ENCODE results near the gene SLC5A11.

Gene SLC5A11

GRCh38 chr16:24826817-24827566, 18.8 kb upstream of the SLC5A11 start:
- CTCF ChIA-PET = no interaction called here
- TF ChIP-seq ARNT (IDR thresholded peaks at IDR 0.05) = no peak
- TF ChIP-seq ELF4 (IDR thresholded peaks at IDR 0.05) = no peak
- TF ChIP-seq TARDBP (IDR thresholded peaks at IDR 0.05) = no peak
- TF ChIP-seq L3MBTL2 (conservative IDR thresholded peaks at IDR 0.05) = no peak
- TF ChIP-seq FOXM1 (IDR thresholded peaks at IDR 0.05; ENCODE audit: borderline replicate concordance) = no peak
- TF ChIP-seq CTBP1 (IDR thresholded peaks at IDR 0.05; ENCODE audit: borderline replicate concordance) = no peak
- TF ChIP-seq FOXK2 (IDR thresholded peaks at IDR 0.05) = no peak
- TF ChIP-seq SUZ12 (IDR thresholded peaks at IDR 0.05) = no peak
- no peak for DNase-seq (ENCODE audit: extremely low spot score)
- POLR2A ChIA-PET = no interaction called here

- POLR2A ChIA-PET = no interaction called here
- TF ChIP-seq BHLHE40 (IDR thresholded peaks at IDR 0.05; ENCODE audit: borderline replicate concordance) (no peak), CTBP1 (IDR thresholded peaks at IDR 0.05; ENCODE audit: borderline replicate concordance) (no peak), SUZ12 (IDR thresholded peaks at IDR 0.05) (no peak), SP1 (IDR thresholded peaks at IDR 0.05) (no peak), FOXA1 (IDR thresholded peaks at IDR 0.05) (no peak), ZNF384 (IDR thresholded peaks at IDR 0.05) (no peak), HDGF (IDR thresholded peaks at IDR 0.05; ENCODE audit: borderline replicate concordance) (no peak), LEF1 (IDR thresholded peaks at IDR 0.05; ENCODE audit: borderline replicate concordance) (no peak), ELF4 (IDR thresholded peaks at IDR 0.05) (no peak)
- DNase-seq (ENCODE audit: extremely low spot score) = no peak
- CTCF ChIA-PET = no interaction called here
Measured at GRCh38 chr16:24829153-24829552, 16.6 kb upstream of the SLC5A11 start.

GRCh38 chr16:24833352-24833751, 12.4 kb upstream of the SLC5A11 start:
- ChIA-PET CTCF (no interaction called here), POLR2A (no interaction called here)
- no peak for DNase-seq (ENCODE audit: extremely low spot score)
- no peak for TF ChIP-seq NFRKB (IDR thresholded peaks at IDR 0.05)
- TF ChIP-seq BHLHE40 (IDR thresholded peaks at IDR 0.05; ENCODE audit: borderline replicate concordance) = no peak
- no peak for TF ChIP-seq HDGF (IDR thresholded peaks at IDR 0.05; ENCODE audit: borderline replicate concordance)
- TF ChIP-seq PKNOX1 (IDR thresholded peaks at IDR 0.05) = no peak
- no peak for TF ChIP-seq CTBP1 (IDR thresholded peaks at IDR 0.05; ENCODE audit: borderline replicate concordance)
- no peak for TF ChIP-seq L3MBTL2 (conservative IDR thresholded peaks at IDR 0.05)
- TF ChIP-seq TARDBP (IDR thresholded peaks at IDR 0.05) = no peak
- TF ChIP-seq ZNF384 (IDR thresholded peaks at IDR 0.05) = no peak
- no peak for TF ChIP-seq SUZ12 (IDR thresholded peaks at IDR 0.05)
- TF ChIP-seq FOXM1 (IDR thresholded peaks at IDR 0.05; ENCODE audit: borderline replicate concordance) = no peak
- TF ChIP-seq SP1 (IDR thresholded peaks at IDR 0.05) = no peak
- TF ChIP-seq LEF1 (IDR thresholded peaks at IDR 0.05; ENCODE audit: borderline replicate concordance) = no peak
- TF ChIP-seq ELF4 (IDR thresholded peaks at IDR 0.05) = no peak
- TF ChIP-seq FOXA1 (IDR thresholded peaks at IDR 0.05) = no peak
- TF ChIP-seq ARNT (IDR thresholded peaks at IDR 0.05) = no peak

GRCh38 chr16:24834459-24835335, 11.1 kb upstream of the SLC5A11 start:
- TF ChIP-seq SUZ12 (IDR thresholded peaks at IDR 0.05) (no peak), SP1 (IDR thresholded peaks at IDR 0.05) (no peak), LEF1 (IDR thresholded peaks at IDR 0.05; ENCODE audit: borderline replicate concordance) (no peak), ZNF384 (IDR thresholded peaks at IDR 0.05) (no peak), TARDBP (IDR thresholded peaks at IDR 0.05) (no peak), FOXK2 (IDR thresholded peaks at IDR 0.05) (no peak), NFRKB (IDR thresholded peaks at IDR 0.05) (no peak), L3MBTL2 (conservative IDR thresholded peaks at IDR 0.05) (no peak), ELF4 (IDR thresholded peaks at IDR 0.05) (no peak), FOXA1 (IDR thresholded peaks at IDR 0.05) (no peak), PKNOX1 (IDR thresholded peaks at IDR 0.05) (no peak), ARNT (IDR thresholded peaks at IDR 0.05) (no peak), HDGF (IDR thresholded peaks at IDR 0.05; ENCODE audit: borderline replicate concordance) (no peak), CTBP1 (IDR thresholded peaks at IDR 0.05; ENCODE audit: borderline replicate concordance) (no peak), FOXM1 (IDR thresholded peaks at IDR 0.05; ENCODE audit: borderline replicate concordance) (no peak), BHLHE40 (IDR thresholded peaks at IDR 0.05; ENCODE audit: borderline replicate concordance) (no peak)
- peak; percentile 47 for DNase-seq (ENCODE audit: extremely low spot score)
- POLR2A ChIA-PET = no interaction called here
- CTCF ChIA-PET = interaction anchor here (0.9 kb wide), 1 partner anchor 391 kb away, joined by 3 read pairs; no protein-coding TSS in a partner anchor

- TF ChIP-seq FOXK2 (IDR thresholded peaks at IDR 0.05) (no peak), ARNT (IDR thresholded peaks at IDR 0.05) (no peak), SUZ12 (IDR thresholded peaks at IDR 0.05) (no peak), BHLHE40 (IDR thresholded peaks at IDR 0.05; ENCODE audit: borderline replicate concordance) (no peak), FOXA1 (IDR thresholded peaks at IDR 0.05) (no peak), HDGF (IDR thresholded peaks at IDR 0.05; ENCODE audit: borderline replicate concordance) (no peak), LEF1 (IDR thresholded peaks at IDR 0.05; ENCODE audit: borderline replicate concordance) (no peak), ZNF384 (IDR thresholded peaks at IDR 0.05) (no peak), ELF4 (IDR thresholded peaks at IDR 0.05) (no peak), FOXM1 (IDR thresholded peaks at IDR 0.05; ENCODE audit: borderline replicate concordance) (no peak), PKNOX1 (IDR thresholded peaks at IDR 0.05) (no peak)
- POLR2A ChIA-PET = no interaction called here
- CTCF ChIA-PET = interaction anchor here (0.6 kb wide), 1 partner anchor 1440 kb away, joined by 5 read pairs; no protein-coding TSS in a partner anchor
- DNase-seq (ENCODE audit: extremely low spot score) = no peak
Measured at GRCh38 chr16:24836836-24837235, 8.9 kb upstream of the SLC5A11 start.
